ENCODE data around the gene IL19. TPM values are rescaled to one million over a fixed set of nuclear protein-coding genes. Genes with fewer than 3 reads are reported as not detected.

IL19 gene
- polyA plus RNA-seq, 3 donors: 0.54 to 0.96 (median 0.89) TPM

DNA sequence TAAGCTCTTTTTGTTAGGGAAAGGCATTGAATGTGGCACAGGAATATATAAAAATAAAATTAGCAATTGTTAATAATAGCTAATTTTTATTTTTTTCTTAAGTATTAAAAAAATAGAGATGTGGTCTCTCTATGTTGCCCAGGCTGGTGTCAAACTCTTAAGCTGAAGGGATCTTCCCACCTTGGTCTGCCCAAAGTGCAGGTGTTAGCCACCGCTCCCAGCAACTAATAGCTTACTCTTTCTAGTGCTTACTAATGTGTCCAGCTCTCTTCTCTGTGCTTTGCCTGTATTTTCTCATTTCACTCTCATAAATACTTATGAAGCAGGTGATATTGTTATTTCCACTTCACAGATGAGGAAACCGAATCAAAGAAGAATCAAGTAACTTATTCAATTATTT is 113.3 kb downstream of the IL19 start:
- no peak for DNase-seq (ENCODE audit: low read depth in 3 of 3, low spot score in 2 of 3)

DNA sequence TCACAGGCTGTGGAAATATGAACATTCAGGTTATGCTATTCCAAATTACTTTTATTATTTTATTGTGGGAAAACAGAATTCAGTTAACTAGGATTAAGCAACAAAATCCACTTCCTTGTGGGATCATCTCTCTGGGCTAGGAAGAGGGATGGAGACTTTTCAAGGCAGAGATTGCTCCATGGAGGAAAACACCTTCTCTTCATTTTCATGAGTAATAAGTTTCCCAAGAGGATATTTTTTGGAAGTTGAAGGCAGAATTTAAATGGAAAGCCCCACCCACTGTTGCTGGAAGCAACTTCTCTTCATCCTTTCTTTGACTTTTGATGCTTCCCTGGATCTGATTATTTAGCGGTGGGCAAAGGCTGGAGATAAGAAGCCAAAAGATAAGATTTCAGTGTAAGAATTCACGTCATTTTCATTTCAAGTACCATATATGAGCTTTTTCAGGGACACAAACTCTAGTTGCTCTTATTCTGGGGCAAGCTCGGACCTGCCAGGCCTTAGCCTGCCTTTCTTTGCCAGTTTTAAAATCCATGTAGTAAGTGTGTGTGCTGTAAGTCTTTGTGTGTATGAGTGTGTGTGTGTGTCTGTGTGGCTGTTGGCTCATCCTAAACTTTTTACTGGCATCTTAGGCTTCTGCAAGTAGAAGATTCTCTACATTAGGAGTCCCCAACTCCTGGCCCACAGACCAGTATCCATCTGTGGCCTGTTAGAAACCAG is 114.9 kb downstream of the IL19 start:
- DNase-seq (ENCODE audit: low read depth in 3 of 3, low spot score in 2 of 3): no peak

DNA sequence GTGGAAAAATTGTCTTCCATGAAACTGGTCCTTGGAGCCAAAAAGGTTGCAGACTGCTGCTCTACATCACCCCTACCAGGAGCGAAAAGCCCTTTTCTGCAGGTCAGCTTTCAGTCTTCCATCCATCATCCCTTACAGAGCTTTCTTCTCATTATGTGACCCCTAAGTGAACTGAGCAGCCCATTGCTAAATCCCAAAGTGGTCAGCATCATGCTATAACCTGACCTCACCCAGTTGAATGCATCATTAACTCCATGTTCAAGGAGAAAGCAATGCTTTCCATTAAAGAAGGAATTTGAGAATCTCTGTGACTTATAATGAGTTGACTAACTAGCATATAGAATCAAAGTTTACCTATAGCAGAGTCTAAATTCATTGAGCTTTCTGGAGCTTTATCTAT is 116.3 kb downstream of the IL19 start:
- no peak for DNase-seq (ENCODE audit: low read depth in 3 of 3, low spot score in 2 of 3)

DNA sequence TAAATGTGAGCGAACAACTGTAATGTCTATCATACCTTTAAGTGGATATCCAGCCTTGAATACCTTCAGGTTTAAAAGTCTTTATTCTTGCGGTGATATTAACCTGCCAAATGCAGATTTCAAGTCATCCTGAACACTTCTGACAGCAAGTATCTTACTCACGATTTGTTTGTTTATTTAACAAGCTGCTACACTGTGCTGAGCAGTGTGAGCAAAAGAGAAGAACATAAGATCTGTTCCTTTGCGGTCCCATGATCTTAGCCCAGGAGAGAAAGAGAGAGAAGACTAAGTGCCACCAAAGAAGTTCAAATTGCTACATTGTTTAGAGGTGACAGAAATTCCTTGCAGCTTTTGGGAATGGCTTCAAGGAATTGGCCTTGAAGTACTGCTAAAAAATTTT is 117.1 kb downstream of the IL19 start:
- no peak for DNase-seq (ENCODE audit: low read depth in 3 of 3, low spot score in 2 of 3)

- DNase-seq (ENCODE audit: low read depth in 3 of 3, low spot score in 2 of 3): no peak
These were observed 119.8 kb downstream of the IL19 start for GRCh38 chr1:206890125-206891060.

- DNase-seq (ENCODE audit: low read depth in 3 of 3, low spot score in 2 of 3): no peak
These were observed 120.8 kb downstream of the IL19 start for GRCh38 chr1:206891412-206891811.

Other genes starting within 250 kb of the IL19 start
- gene EIF2D, start 158.3 kb upstream of the IL19 start, polyA plus RNA-seq (ENCODE audit: insufficient read length in 3 of 3): 10 to 100 TPM; 85.9 to 91.8 (median 88.2) TPM
- gene DYRK3, start 135.2 kb upstream of the IL19 start, polyA plus RNA-seq (ENCODE audit: insufficient read length in 3 of 3): 1 to 10 TPM; 8.5 to 9.7 (median 8.8) TPM
- gene MAPKAPK2, start 85.9 kb upstream of the IL19 start, polyA plus RNA-seq (ENCODE audit: insufficient read length in 3 of 3): 10 to 100 TPM; 66.5 to 80.4 (median 79.6) TPM
- under 1 TPM; 0.19 to 0.33 (median 0.27) TPM for gene IL10, start 1.7 kb downstream of the IL19 start, polyA plus RNA-seq (ENCODE audit: insufficient read length in 3 of 3)
- not detected for gene IL20, start 94.8 kb downstream of the IL19 start, polyA plus RNA-seq (ENCODE audit: insufficient read length in 3 of 3)
- gene IL24, start 126.7 kb downstream of the IL19 start, polyA plus RNA-seq (ENCODE audit: insufficient read length in 3 of 3): under 1 TPM; 0.18 to 0.35 (median 0.35) TPM
- gene FCMR, start 151.2 kb downstream of the IL19 start, polyA plus RNA-seq (ENCODE audit: insufficient read length in 3 of 3): 1 to 10 TPM; 1.9 to 2.4 (median 2.0) TPM
- gene PIGR, start 175.7 kb downstream of the IL19 start, polyA plus RNA-seq (ENCODE audit: insufficient read length in 3 of 3): 1 to 10 TPM in 2 of 3 donors, under 1 TPM in 1; 0.94 to 2.4 (median 1.2) TPM
- 10 to 100 TPM in 1 of 3 donors, 1 to 10 TPM in 2; 5.9 to 12.5 (median 9.8) TPM for gene FCAMR, start 199.7 kb downstream of the IL19 start, polyA plus RNA-seq (ENCODE audit: insufficient read length in 3 of 3)

Measured in right renal cortex interstitium (tissue), 3 donors.